Activated naive CD4-positive, alpha-beta T cell treated with anti-CD3 and anti-CD28 coated beads, Interleukin-2, amount 50 U/mL, for 24 hours (primary cell): Measurements from ENCODE around the gene TMEM236.

Source experiments
- H3K27ac Mint-ChIP-seq: one replicate; pipeline ENCODE4 v1.8.0; 2021; ENCODE audit warnings: mild to moderate bottlenecking, mixed read lengths
- H3K27me3 Mint-ChIP-seq: one replicate; pipeline ENCODE4 v1.8.0; 2021; ENCODE audit warnings: mixed read lengths
- H3K36me3 Mint-ChIP-seq: one replicate; pipeline ENCODE4 v1.8.0; 2021; ENCODE audit warnings: mixed read lengths
- H3K4me1 Mint-ChIP-seq: one replicate; pipeline ENCODE4 v1.8.0; 2021; ENCODE audit warnings: mixed read lengths
- H3K4me3 Mint-ChIP-seq: one replicate; pipeline ENCODE4 v1.8.0; 2021; ENCODE audit warnings: mild to moderate bottlenecking, mixed read lengths
- H3K9me3 Mint-ChIP-seq: one replicate; pipeline ENCODE4 v1.8.0; 2021; ENCODE audit warnings: mixed read lengths

TMEM236 gene

DNA sequence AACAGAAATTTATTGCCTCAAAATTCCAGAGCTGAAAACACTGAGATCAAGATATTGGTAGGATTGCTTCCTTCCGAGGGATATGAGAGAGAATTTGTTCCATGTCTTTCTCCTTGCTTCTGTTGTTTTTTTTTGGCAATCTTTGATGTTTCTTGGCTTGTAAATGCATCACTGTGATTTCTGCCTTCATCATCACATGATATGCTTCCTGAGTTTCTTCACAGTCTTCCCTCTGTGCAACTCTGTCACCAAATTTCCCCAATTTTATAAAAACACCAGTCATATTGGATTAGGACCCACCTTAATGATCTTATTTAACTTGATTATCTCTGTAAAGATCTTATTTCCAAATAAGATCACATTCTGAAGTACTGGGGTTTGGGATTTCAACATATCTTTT lies 14.7 kb downstream of the TMEM236 start:
- Mint-ChIP-seq H3K9me3 (no peaks in the 10 kb centered on the region), H3K27ac (no peak overlapping the region), H3K27me3 (peaks cover 12% of the 10 kb centered on the region), H3K4me3 (no peak overlapping the region), H3K4me1 (no peaks in the 10 kb centered on the region), H3K36me3 (no peaks in the 10 kb centered on the region)

GRCh38 chr10:17768496-17768895 lies 16.5 kb downstream of the TMEM236 start:
- H3K4me3 Mint-ChIP-seq = no peak overlapping the region
- no peaks in the 10 kb centered on the region for H3K4me1 Mint-ChIP-seq
- H3K36me3 Mint-ChIP-seq = no peaks in the 10 kb centered on the region
- no peaks in the 10 kb centered on the region for H3K9me3 Mint-ChIP-seq
- H3K27me3 Mint-ChIP-seq = peaks cover 13% of the 10 kb centered on the region
- H3K27ac Mint-ChIP-seq = no peak overlapping the region

DNA sequence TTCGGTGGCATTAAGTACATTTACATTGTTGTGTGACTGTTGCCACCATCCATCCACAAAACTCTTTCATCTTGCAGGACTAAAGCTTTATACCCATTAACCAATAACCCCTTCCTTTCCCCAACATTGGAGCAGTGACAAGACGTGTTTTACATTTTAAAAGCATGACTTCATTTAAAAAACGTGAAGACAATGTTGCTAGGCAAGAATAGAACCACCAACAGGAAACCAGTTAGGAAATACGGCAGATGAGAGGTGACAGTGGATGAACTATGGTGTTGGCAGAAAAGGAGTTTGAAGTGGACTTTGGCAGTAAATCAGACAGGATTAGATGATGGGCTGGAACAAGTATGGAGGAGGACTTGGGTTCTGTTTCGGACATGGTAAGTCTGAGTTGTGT lies 17.0 kb downstream of the TMEM236 start:
- Mint-ChIP-seq H3K27me3 (peaks cover 15% of the 10 kb centered on the region), H3K9me3 (no peaks in the 10 kb centered on the region), H3K27ac (no peak overlapping the region), H3K4me3 (no peak overlapping the region), H3K36me3 (no peaks in the 10 kb centered on the region), H3K4me1 (no peaks in the 10 kb centered on the region)

GRCh38 chr10:17771017-17771416 lies 19.0 kb downstream of the TMEM236 start:
- H3K9me3 Mint-ChIP-seq = no peaks in the 10 kb centered on the region
- no peak overlapping the region for H3K4me3 Mint-ChIP-seq
- no peak overlapping the region for H3K27ac Mint-ChIP-seq
- no peaks in the 10 kb centered on the region for H3K4me1 Mint-ChIP-seq
- H3K36me3 Mint-ChIP-seq = no peaks in the 10 kb centered on the region
- peaks cover 12% of the 10 kb centered on the region for H3K27me3 Mint-ChIP-seq

- Mint-ChIP-seq H3K27ac (no peak overlapping the region), H3K4me1 (no peaks in the 10 kb centered on the region), H3K27me3 (no peaks in the 10 kb centered on the region), H3K36me3 (no peaks in the 10 kb centered on the region), H3K9me3 (no peaks in the 10 kb centered on the region), H3K4me3 (no peak overlapping the region)
Measured at GRCh38 chr10:17779784-17780183, 27.8 kb downstream of the TMEM236 start.

GRCh38 chr10:17780727-17781126 lies 28.7 kb downstream of the TMEM236 start:
- Mint-ChIP-seq H3K36me3 (no peaks in the 10 kb centered on the region), H3K27ac (no peak overlapping the region)

GRCh38 chr10:17781856-17782255 lies 29.9 kb downstream of the TMEM236 start:
- Mint-ChIP-seq H3K27ac (no peak overlapping the region), H3K27me3 (no peaks in the 10 kb centered on the region)

More at GRCh38 chr10:17780727-17781126, 28.7 kb downstream of the TMEM236 start:
- H3K27me3 Mint-ChIP-seq = no peaks in the 10 kb centered on the region
- no peaks in the 10 kb centered on the region for H3K4me1 Mint-ChIP-seq
- H3K9me3 Mint-ChIP-seq = no peaks in the 10 kb centered on the region
- H3K4me3 Mint-ChIP-seq = no peak overlapping the region

GRCh38 chr10:17782921-17783665 lies 31.1 kb downstream of the TMEM236 start:
- no peaks in the 10 kb centered on the region for H3K27me3 Mint-ChIP-seq
- H3K4me1 Mint-ChIP-seq = no peaks in the 10 kb centered on the region
- no peaks in the 10 kb centered on the region for H3K36me3 Mint-ChIP-seq
- H3K4me3 Mint-ChIP-seq = no peak overlapping the region
- H3K27ac Mint-ChIP-seq = no peak overlapping the region
- H3K9me3 Mint-ChIP-seq = no peaks in the 10 kb centered on the region

More at GRCh38 chr10:17781856-17782255, 29.9 kb downstream of the TMEM236 start:
- H3K36me3 Mint-ChIP-seq = no peaks in the 10 kb centered on the region
- no peaks in the 10 kb centered on the region for H3K9me3 Mint-ChIP-seq
- no peak overlapping the region for H3K4me3 Mint-ChIP-seq
- no peaks in the 10 kb centered on the region for H3K4me1 Mint-ChIP-seq

GRCh38 chr10:17783751-17784150 lies 31.8 kb downstream of the TMEM236 start:
- Mint-ChIP-seq H3K27me3 (no peaks in the 10 kb centered on the region), H3K27ac (no peak overlapping the region), H3K9me3 (no peaks in the 10 kb centered on the region), H3K4me3 (no peak overlapping the region), H3K4me1 (no peaks in the 10 kb centered on the region), H3K36me3 (no peaks in the 10 kb centered on the region)

DNA sequence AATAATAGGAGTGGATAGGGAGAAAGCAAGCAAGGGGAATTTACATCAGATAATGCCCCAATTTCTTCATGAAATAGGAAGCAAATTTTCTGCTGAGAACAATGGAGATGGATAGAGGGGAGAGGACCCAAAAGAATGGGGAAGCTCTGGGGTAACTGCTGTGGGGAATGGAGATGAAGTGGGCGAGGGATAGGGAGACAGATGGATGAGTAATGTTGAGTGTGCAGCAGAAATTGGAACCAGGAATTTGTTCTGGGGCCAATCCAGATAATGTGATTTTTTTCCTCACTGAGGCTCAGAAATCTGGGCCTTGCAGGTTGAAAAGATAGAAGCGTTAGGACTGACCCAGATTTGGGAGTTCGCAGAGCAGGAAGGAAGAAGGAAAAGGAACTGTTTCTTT lies 32.7 kb downstream of the TMEM236 start:
- no peaks in the 10 kb centered on the region for H3K36me3 Mint-ChIP-seq
- H3K27ac Mint-ChIP-seq = no peak overlapping the region
- no peaks in the 10 kb centered on the region for H3K4me1 Mint-ChIP-seq
- H3K4me3 Mint-ChIP-seq = no peak overlapping the region
- H3K9me3 Mint-ChIP-seq = no peaks in the 10 kb centered on the region
- no peaks in the 10 kb centered on the region for H3K27me3 Mint-ChIP-seq

GRCh38 chr10:17785276-17785930 lies 33.4 kb downstream of the TMEM236 start:
- H3K36me3 Mint-ChIP-seq = no peaks in the 10 kb centered on the region
- H3K27me3 Mint-ChIP-seq = no peaks in the 10 kb centered on the region
- no peaks in the 10 kb centered on the region for H3K4me1 Mint-ChIP-seq
- H3K27ac Mint-ChIP-seq = no peak overlapping the region
- no peak overlapping the region for H3K4me3 Mint-ChIP-seq
- no peaks in the 10 kb centered on the region for H3K9me3 Mint-ChIP-seq

DNA sequence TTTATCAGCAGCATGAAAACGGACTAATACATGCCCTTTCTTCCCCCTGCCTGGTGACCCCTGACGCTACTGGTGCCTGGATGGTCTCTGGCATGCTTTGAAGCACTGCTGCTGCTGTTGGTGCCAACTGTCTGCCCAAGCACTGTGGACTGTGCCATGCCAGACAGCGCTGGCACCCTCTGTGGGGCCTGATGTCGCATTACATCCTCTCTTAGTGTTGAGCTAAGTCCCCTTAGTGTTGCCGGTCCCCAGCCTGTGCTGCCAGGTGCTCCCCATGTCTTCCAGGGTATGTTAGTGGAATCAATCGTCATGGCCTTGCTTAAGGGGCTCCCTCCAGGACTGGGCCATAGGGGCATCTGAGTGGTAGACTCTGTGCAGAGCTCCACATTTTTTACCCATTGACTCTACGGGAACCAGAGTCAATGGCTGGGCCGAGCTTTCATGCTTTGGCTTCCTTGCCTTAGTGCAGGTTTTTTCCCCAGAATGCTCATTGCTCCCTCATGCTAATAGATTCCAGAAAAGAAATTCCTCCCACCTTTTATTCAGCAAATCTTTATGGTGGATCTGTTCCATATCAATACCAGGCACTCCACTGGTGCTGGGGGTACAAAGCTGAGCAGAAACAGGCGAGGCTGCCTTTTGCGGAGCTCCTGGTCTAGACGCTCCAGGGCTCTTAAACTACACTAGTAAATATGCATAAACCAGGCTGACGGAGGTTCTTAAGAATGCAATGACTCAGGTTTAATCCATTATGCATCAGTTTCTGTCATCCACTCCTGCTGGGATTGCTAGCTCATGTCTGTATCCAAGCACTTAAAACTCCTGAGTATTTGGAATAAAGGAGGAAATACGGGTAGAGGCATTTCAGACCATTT lies 35.3 kb downstream of the TMEM236 start:
- H3K9me3 Mint-ChIP-seq = no peaks in the 10 kb centered on the region
- H3K36me3 Mint-ChIP-seq = no peaks in the 10 kb centered on the region
- no peaks in the 10 kb centered on the region for H3K4me1 Mint-ChIP-seq
- H3K4me3 Mint-ChIP-seq = no peak overlapping the region
- H3K27me3 Mint-ChIP-seq = no peaks in the 10 kb centered on the region
- no peak overlapping the region for H3K27ac Mint-ChIP-seq

DNA sequence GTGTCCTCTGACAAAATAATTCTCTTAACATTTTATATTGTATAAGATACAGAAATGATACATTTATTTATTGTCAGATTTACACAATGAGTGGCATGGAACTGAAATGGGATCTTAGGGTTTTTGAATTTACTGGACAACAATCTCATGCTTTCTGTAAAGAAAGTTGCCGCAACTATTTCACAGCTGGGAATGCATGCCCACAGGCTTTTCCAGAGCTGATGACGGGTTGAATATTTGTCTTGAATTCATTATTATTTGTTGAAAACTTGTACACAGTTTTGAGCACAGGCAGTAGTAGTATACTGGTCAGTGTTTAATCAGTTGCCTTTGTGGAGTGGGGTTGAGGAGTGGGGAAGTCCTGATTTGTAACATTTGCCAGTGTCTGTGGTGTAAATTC lies 36.6 kb downstream of the TMEM236 start:
- Mint-ChIP-seq H3K27ac (no peak overlapping the region), H3K4me1 (peaks cover 3% of the 10 kb centered on the region), H3K36me3 (no peaks in the 10 kb centered on the region), H3K27me3 (no peaks in the 10 kb centered on the region), H3K9me3 (no peaks in the 10 kb centered on the region), H3K4me3 (no peak overlapping the region)

GRCh38 chr10:17789396-17789795 lies 37.4 kb downstream of the TMEM236 start:
- no peak overlapping the region for H3K27ac Mint-ChIP-seq
- no peaks in the 10 kb centered on the region for H3K27me3 Mint-ChIP-seq
- H3K4me1 Mint-ChIP-seq = peaks cover 3% of the 10 kb centered on the region
- no peak overlapping the region for H3K4me3 Mint-ChIP-seq
- H3K36me3 Mint-ChIP-seq = no peaks in the 10 kb centered on the region
- H3K9me3 Mint-ChIP-seq = no peaks in the 10 kb centered on the region

- H3K4me1 Mint-ChIP-seq = peaks cover 3% of the 10 kb centered on the region
- no peaks in the 10 kb centered on the region for H3K36me3 Mint-ChIP-seq
- no peak overlapping the region for H3K4me3 Mint-ChIP-seq
- no peaks in the 10 kb centered on the region for H3K9me3 Mint-ChIP-seq
- no peaks in the 10 kb centered on the region for H3K27me3 Mint-ChIP-seq
- no peak overlapping the region for H3K27ac Mint-ChIP-seq
Measured at GRCh38 chr10:17790651-17791050, 38.6 kb downstream of the TMEM236 start.

DNA sequence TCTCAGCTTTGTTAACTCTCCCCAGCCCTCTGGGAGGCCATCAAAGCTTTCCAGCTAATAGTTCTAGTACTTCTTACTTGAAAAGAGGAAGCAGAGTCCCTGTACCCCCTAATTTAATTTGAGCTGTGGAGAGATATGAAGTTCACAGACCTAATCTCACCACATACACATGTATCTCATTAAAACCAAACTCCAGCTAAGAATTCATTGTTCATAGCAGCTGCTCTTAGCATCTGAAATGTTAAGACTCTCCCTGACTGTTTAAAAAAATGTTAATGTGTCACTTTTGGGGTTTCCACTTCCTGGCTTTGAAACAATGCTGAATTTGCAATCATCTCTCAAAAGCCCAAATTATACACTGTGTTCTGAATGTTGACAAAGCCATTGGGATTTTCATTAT lies 41.0 kb downstream of the TMEM236 start:
- Mint-ChIP-seq H3K27ac (no peak overlapping the region), H3K4me1 (peaks cover 3% of the 10 kb centered on the region), H3K36me3 (no peaks in the 10 kb centered on the region), H3K27me3 (no peaks in the 10 kb centered on the region), H3K9me3 (no peaks in the 10 kb centered on the region), H3K4me3 (no peak overlapping the region)
